Neural cell (in vitro differentiated cells): ENCODE measurements around the gene EXOC6B. TPM values are rescaled to one million over a fixed set of nuclear protein-coding genes. Genes with fewer than 3 reads are reported as not detected.

Source experiments
- H2AFZ ChIP-seq: fragments of 200-600, 300-800 bp; sonication (generic), shearing (Covaris generic); 2 replicates; pipeline ENCODE4 v1.6.0; 2014; ENCODE audit warnings: low read depth, mild to moderate bottlenecking, antibody characterized with exemption, low read length, moderate library complexity
- H3F3A ChIP-seq: fragments of 200-600 bp; shearing (Covaris generic); 2 replicates; pipeline ENCODE4 v1.6.1; 2016; ENCODE audit warnings: mild to moderate bottlenecking, moderate library complexity, mixed read lengths, antibody characterized with exemption, low read length; ENCODE audit not compliant: insufficient read depth, poor library complexity, severe bottlenecking
- H3K27ac ChIP-seq: fragments of 200-600, 300-800 bp; sonication (generic), shearing (Covaris generic); 2 replicates; pipeline ENCODE4 v1.5.1; 2014; ENCODE audit warnings: mild to moderate bottlenecking, low read length, moderate library complexity
- H3K27me3 ChIP-seq: fragments of 300-800, 200-600 bp; sonication (generic), shearing (Covaris generic); 2 replicates; pipeline ENCODE4 v1.6.0; 2014; ENCODE audit warnings: mild to moderate bottlenecking, low read depth, low read length, moderate library complexity; ENCODE audit not compliant: insufficient read depth
- H3K36me3 ChIP-seq: fragments of 300-800, 200-600 bp; sonication (generic), shearing (Covaris generic); 2 replicates; pipeline ENCODE4 v1.5.1; 2014; ENCODE audit warnings: mild to moderate bottlenecking, antibody characterized with exemption, low read length, moderate library complexity; ENCODE audit not compliant: insufficient read depth
- H3K4me2 ChIP-seq: fragments of 300-800, 200-600 bp; sonication (generic), shearing (Covaris generic); 2 replicates; pipeline ENCODE4 v1.6.0; 2014; ENCODE audit warnings: mild to moderate bottlenecking, low read length
- H3K4me3 ChIP-seq: fragments of 300-800, 200-600 bp; sonication (generic), shearing (Covaris generic); 2 replicates; pipeline ENCODE4 v1.5.1; 2014; ENCODE audit warnings: mild to moderate bottlenecking, low read length, moderate library complexity
- H3K79me2 ChIP-seq: fragments of 200-600 bp; shearing (Covaris generic); replicated peaks from 2 replicates; pipeline ENCODE4 v1.6.0; 2014; ENCODE audit warnings: mild to moderate bottlenecking, low read length, moderate library complexity; ENCODE audit not compliant: insufficient read depth
- H3K9ac ChIP-seq: fragments of 300-800, 200-600 bp; sonication (generic), shearing (Covaris generic); 2 replicates; pipeline ENCODE4 v1.6.1; 2016; ENCODE audit warnings: mild to moderate bottlenecking, low read length, mixed read lengths
- H3K9me2 ChIP-seq: fragments of 200-600 bp; shearing (Covaris generic); 2 replicates; pipeline ENCODE4 v1.6.1; 2016; ENCODE audit warnings: mild to moderate bottlenecking, low read length, mixed read lengths; ENCODE audit not compliant: insufficient read depth
- H3K9me3 ChIP-seq: fragments of 200-600, 300-800 bp; sonication (generic), shearing (Covaris generic); 2 replicates; pipeline ENCODE4 v1.6.1; 2016; ENCODE audit warnings: mild to moderate bottlenecking, mixed run types, low read length, moderate library complexity, mixed read lengths
- H4K20me1 ChIP-seq: fragments of 200-600 bp; shearing (Covaris generic); 2 replicates; pipeline ENCODE4 v1.6.1; 2016; ENCODE audit warnings: mild to moderate bottlenecking, mixed run types; ENCODE audit not compliant: insufficient read depth
- CTCF ChIP-seq: fragments of 450-650 bp; IDR thresholded peaks from 2 replicates; pipeline ENCODE4 v1.5.1; 2014; ENCODE audit warnings: antibody characterized with exemption, mild to moderate bottlenecking, moderate library complexity; ENCODE audit not compliant: poor library complexity, severe bottlenecking
- EP300 ChIP-seq: fragments of 450-650 bp; conservative IDR thresholded peaks from 2 replicates; pipeline ENCODE4 v1.6.1; 2014; ENCODE audit warnings: antibody characterized with exemption, mild to moderate bottlenecking, moderate library complexity; ENCODE audit not compliant: poor library complexity, severe bottlenecking
- EZH2 ChIP-seq: fragments of 200-600, 300-800 bp; shearing (Covaris generic), sonication (generic); IDR thresholded peaks from 2 replicates; pipeline ENCODE4 v1.6.1; 2014; ENCODE audit warnings: antibody characterized with exemption, low read length, borderline replicate concordance, mild to moderate bottlenecking; ENCODE audit not compliant: insufficient read depth, poor library complexity, severe bottlenecking
- MXI1 ChIP-seq: fragments of 450-650 bp; conservative IDR thresholded peaks from 2 replicates; pipeline ENCODE4 v1.6.1; 2014; ENCODE audit warnings: antibody characterized with exemption, mild to moderate bottlenecking; ENCODE audit not compliant: poor library complexity, severe bottlenecking
- POLR2AphosphoS5 ChIP-seq: IDR thresholded peaks from 2 replicates; pipeline ENCODE4 v1.6.1; 2012
- RAD21 ChIP-seq: fragments of 450-650 bp; conservative IDR thresholded peaks from 2 replicates; pipeline ENCODE4 v1.6.1; 2014; ENCODE audit warnings: antibody characterized with exemption, mild to moderate bottlenecking, moderate library complexity
- SMC3 ChIP-seq: fragments of 450-650 bp; conservative IDR thresholded peaks from 2 replicates; pipeline ENCODE4 v1.6.1; 2014; ENCODE audit warnings: antibody characterized with exemption, mild to moderate bottlenecking, moderate library complexity; ENCODE audit not compliant: poor library complexity
- TAF1 ChIP-seq: IDR thresholded peaks from 2 replicates; pipeline ENCODE4 v1.6.1; 2012; ENCODE audit warnings: low read depth
- polyA plus RNA-seq: library from polyadenylated mRNA; depleted of rRNA; stranded (reverse); fragments of >200 nt; gene quantifications from 2 replicates; pipeline ENCODE4 v1.2.3, GENCODE V29; 2014
- TF ChIP-seq, protein P1 (sequence below): IDR thresholded peaks from 2 replicates; pipeline ENCODE4 v1.6.1; 2012; ENCODE audit warnings: borderline replicate concordance

EXOC6B gene
- polyA plus RNA-seq, 1 donor from 2014 or later: 23.4 TPM

DNA sequence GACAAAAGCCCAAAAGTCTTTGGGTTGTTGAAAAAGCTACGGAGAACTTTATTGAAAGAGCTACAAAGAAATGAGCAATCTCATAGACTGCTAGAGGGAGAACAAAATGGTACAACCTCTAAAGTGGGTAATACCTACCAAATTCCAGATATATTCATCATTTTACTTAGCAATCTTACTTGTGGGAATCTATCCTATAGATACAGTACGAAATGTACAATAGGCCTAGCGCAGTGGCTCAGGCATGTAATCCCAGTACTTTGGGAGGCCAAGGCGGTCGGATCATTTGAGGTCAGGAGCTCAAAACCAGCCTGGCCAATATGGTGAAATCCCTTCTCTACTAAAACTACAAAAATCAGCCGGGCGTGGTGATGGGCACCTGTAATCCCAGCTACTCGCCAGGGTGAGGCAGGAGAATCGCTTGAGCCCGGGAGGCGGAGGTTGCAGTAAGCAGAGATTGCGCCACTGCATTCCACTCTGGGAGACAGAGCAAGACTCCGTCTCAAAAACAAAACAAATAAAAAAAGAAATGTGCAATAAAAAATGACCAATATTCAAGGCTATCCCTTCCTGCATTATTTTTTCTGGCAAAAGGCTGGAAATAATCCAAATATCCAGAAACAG lies 10.1 kb downstream of the EXOC6B start:
- no peaks in the 10 kb centered on the region for H3K36me3 ChIP-seq
- no peaks in the 10 kb centered on the region for H3K27me3 ChIP-seq
- no peaks in the 10 kb centered on the region for H4K20me1 ChIP-seq
- H3K4me3 ChIP-seq: no peak overlapping the region
- H3K9me3 ChIP-seq: no peaks in the 10 kb centered on the region
- TF ChIP-seq POLR2AphosphoS5 (no peak), RAD21 (no peak), EZH2 (no peak), MXI1 (no peak)
- no peak overlapping the region for H2AFZ ChIP-seq
- H3K9ac ChIP-seq: no peak overlapping the region
- no peak overlapping the region for H3K27ac ChIP-seq
- H3K9me2 ChIP-seq: no peaks in the 10 kb centered on the region
- H3F3A ChIP-seq: no peaks in the 10 kb centered on the region
- H3K79me2 ChIP-seq: peaks cover 45% of the 10 kb centered on the region
- no peak overlapping the region for H3K4me2 ChIP-seq

DNA sequence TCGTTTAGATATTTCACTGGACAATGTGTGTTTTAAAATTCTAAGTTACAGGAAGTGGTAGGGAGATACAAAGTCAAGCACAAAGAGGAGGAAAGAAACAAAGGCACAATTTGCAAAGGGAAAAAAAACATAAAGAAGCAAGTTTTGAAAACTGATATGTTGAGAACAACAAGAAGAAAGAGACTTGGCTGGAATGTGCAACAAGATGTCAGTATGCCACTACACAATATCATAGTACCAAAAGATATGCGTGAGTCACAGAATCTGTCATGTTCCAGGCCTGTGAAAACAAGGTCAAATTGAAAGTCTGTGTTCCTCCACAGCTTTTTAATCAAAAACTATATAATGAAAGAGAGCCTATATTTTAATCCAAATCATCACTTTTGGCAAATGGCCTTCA lies 12.0 kb downstream of the EXOC6B start:
- Histone ChIP-seq H3K27ac (no peak overlapping the region), H3K27me3 (no peaks in the 10 kb centered on the region), H3K36me3 (no peaks in the 10 kb centered on the region), H2AFZ (no peak overlapping the region), H3K79me2 (peaks cover 49% of the 10 kb centered on the region), H3K9me2 (no peaks in the 10 kb centered on the region), H3K9ac (no peak overlapping the region), H3K4me3 (no peak overlapping the region), H3K9me3 (no peaks in the 10 kb centered on the region), H3K4me2 (no peak overlapping the region), H3F3A (no peaks in the 10 kb centered on the region), H4K20me1 (no peaks in the 10 kb centered on the region)
- TF ChIP-seq SMC3 (no peak), POLR2AphosphoS5 (no peak), CTCF (no peak), EP300 (no peak), MXI1 (no peak), EZH2 (no peak), TAF1 (no peak), RAD21 (no peak)
- TF ChIP-seq, protein P1, sequence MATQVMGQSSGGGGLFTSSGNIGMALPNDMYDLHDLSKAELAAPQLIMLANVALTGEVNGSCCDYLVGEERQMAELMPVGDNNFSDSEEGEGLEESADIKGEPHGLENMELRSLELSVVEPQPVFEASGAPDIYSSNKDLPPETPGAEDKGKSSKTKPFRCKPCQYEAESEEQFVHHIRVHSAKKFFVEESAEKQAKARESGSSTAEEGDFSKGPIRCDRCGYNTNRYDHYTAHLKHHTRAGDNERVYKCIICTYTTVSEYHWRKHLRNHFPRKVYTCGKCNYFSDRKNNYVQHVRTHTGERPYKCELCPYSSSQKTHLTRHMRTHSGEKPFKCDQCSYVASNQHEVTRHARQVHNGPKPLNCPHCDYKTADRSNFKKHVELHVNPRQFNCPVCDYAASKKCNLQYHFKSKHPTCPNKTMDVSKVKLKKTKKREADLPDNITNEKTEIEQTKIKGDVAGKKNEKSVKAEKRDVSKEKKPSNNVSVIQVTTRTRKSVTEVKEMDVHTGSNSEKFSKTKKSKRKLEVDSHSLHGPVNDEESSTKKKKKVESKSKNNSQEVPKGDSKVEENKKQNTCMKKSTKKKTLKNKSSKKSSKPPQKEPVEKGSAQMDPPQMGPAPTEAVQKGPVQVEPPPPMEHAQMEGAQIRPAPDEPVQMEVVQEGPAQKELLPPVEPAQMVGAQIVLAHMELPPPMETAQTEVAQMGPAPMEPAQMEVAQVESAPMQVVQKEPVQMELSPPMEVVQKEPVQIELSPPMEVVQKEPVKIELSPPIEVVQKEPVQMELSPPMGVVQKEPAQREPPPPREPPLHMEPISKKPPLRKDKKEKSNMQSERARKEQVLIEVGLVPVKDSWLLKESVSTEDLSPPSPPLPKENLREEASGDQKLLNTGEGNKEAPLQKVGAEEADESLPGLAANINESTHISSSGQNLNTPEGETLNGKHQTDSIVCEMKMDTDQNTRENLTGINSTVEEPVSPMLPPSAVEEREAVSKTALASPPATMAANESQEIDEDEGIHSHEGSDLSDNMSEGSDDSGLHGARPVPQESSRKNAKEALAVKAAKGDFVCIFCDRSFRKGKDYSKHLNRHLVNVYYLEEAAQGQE: no peak
